Mucosa of gallbladder (tissue), 1 donor: Measurements from ENCODE around the gene RESF1. TPM values are rescaled to one million over a fixed set of nuclear protein-coding genes. Genes with fewer than 3 reads are reported as not detected.
A peak's percentile ranks its signal among the peaks of the same experiment; 100 is the strongest.

Experiments
- DNase-seq: peaks from one replicate; pipeline ENCODE4 v3.0.0-alpha.2; 2020; ENCODE audit warnings: low spot score
- total RNA-seq: library from RNA; stranded (reverse); gene quantifications from one replicate; pipeline ENCODE4 v1.2.1, GENCODE V29; 2021
- donor health status: DM: no; HTN: no; CAD: no.

RESF1 gene, protein sequence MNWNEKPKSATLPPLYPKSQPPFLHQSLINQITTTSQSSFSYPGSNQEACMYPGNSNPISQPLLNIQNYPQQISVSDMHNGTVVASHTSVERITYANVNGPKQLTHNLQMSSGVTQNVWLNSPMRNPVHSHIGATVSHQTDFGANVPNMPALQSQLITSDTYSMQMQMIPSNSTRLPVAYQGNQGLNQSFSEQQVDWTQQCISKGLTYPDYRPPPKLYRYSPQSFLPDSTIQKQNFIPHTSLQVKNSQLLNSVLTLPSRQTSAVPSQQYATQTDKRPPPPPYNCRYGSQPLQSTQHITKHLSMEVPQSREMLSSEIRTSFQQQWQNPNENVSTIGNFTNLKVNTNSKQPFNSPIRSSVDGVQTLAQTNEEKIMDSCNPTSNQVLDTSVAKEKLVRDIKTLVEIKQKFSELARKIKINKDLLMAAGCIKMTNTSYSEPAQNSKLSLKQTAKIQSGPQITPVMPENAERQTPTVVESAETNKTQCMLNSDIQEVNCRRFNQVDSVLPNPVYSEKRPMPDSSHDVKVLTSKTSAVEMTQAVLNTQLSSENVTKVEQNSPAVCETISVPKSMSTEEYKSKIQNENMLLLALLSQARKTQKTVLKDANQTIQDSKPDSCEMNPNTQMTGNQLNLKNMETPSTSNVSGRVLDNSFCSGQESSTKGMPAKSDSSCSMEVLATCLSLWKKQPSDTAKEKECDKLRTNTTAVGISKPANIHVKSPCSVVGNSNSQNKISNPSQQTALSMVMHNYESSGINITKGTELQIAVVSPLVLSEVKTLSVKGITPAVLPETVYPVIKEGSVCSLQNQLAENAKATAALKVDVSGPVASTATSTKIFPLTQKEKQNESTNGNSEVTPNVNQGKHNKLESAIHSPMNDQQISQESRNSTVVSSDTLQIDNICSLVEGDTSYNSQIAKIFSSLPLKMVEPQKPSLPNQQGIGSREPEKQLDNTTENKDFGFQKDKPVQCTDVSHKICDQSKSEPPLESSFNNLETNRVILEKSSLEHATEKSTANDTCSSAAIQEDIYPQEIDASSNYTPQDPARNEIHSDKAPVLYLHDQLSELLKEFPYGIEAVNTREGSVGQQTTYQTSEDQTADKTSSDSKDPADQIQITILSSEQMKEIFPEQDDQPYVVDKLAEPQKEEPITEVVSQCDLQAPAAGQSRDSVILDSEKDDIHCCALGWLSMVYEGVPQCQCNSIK (N-terminal part only)
- 66.1 TPM for total RNA-seq

DNA sequence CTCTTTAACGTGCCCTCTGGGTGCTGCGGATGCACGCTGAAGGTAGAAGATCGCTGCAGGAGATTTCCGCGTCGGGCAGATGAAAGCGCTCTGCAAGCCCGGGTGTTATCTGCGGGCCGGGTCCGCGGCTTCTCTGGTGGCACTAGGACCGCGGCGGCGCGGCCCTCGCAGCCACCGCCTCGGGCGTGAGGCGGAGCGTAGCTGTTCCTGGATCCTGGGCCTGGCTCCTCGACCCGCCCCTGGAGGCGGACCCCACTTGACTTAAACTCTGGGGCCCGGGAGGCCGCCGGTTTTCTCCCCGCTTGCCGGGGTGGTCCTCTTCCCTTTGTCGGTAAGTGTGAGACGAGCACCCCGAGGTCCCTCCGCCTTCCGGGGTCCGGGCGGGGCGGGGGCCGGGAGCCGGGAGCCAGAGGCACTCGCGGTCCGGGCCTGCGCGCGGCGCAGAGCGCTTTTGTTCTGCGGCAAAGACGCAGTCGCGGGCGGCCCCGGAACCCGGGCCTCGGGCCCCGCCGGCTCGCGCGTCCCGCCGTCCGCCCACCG, at the start of gene RESF1:
Gene RESF1 (plus strand): TSS at position 255 of the 540 bp plus-strand sequence. CDS start 21,541 bp downstream, outside the sequence.
- DNase-seq = peak; percentile 93

DNA sequence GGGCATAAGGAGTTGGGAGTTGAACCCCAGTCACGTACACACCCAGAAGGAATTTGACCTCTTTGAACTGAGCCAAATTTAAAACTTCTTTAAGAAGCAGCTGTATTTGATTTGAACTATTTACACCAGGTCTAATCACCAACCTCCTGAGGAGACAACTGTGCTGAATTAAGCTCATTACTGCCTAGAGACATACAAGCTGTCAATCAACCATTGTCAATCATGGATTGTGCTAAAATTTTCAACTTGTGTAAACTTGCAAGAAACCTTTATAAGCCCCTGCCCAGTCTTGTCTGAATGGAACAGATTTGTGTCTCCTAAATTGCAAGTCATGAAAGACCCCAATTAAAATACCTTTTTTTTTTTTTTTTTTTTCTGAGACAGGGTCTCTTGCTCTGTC, 44.3 kb upstream of the RESF1 start:
- DNase-seq = no peak

DNA sequence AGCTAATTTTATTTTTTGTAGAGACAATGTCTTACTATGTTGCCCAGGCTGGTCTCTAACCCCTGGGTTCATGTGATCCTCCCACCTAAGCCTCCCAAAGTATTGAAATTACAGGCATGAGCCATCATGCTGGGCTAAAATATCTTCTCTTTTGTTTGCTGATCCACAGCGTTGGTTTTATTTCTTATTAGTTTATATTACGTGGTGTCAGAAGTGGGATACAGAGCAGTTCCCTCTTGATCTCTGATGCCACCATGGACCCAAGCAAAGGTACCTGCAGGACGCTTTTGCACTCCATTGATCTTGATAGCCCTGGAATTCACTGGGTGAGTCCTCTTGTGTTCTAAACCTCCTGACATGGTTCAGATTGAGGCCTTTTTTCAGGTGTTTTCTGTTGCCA, 43.8 kb upstream of the RESF1 start:
- DNase-seq = no peak

- no peak for DNase-seq
Observed at GRCh38 chr12:31922341-31923062, 36.7 kb upstream of the RESF1 start.

DNA sequence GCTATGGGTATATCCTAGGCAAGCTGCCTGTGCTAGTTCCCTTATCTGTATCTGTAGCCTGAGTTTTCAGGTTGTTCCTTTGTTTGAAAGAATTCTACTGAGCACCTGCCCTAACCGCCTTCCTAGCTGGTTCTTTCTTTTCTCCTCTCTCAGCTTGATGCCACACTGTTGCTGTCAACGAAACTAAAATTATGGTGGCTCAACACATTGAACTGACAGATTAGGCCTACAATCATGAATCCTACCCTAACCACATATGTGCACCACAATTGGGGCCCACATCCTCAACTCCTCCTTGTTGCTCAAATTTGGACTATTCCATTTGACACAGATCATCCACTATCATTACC, 36.2 kb upstream of the RESF1 start:
- DNase-seq = no peak

- DNase-seq = no peak
Observed at GRCh38 chr12:31928246-31929026, 30.8 kb upstream of the RESF1 start.

GRCh38 chr12:31929027-31929526, 30.1 kb upstream of the RESF1 start:
- no peak for DNase-seq

GRCh38 chr12:31931796-31932715, 27.2 kb upstream of the RESF1 start:
- DNase-seq = no peak

DNA sequence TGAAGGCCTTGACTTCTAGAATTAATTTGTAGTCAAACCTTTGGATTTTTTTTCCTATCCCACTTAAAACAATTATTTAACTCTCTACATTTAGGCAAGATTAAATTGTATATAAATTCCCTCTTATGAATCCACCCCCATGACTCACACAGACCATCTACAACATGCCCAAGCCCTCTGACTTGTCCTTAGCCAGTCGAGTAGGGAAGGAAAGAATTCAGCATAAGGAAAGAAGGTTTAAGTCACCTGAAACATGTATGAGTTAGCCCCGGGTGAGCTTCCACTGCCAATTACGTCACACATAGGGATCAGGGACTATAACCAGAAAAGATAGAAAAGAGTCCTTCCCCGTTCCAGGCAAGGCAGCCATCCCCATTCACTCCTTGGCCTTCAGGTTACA, 14.9 kb upstream of the RESF1 start:
- DNase-seq = no peak

- DNase-seq = no peak
Observed at GRCh38 chr12:31947971-31948370, 11.2 kb upstream of the RESF1 start.

GRCh38 chr12:31948697-31949359, 10.4 kb upstream of the RESF1 start:
- peak; percentile 80 for DNase-seq

DNA sequence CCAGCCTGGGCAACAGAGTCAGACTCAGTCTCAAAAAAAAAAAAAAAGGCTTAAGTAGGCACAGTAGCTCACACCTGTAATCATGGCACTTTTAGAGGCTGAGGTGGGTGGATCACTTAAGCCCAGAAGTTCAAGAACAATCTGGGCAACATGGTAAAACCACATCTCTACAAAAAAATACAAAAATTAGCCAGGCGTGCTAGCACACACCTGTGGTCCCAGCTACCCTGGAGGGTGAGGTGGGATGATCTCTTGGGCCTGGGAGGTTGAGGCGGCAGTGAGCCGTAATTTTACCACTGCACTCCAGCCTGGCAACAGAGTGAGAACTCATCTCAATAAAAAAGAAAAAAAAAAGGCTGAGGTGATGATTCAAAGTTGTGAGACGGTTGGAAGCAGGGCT, 9.1 kb upstream of the RESF1 start:
- no peak for DNase-seq

DNA sequence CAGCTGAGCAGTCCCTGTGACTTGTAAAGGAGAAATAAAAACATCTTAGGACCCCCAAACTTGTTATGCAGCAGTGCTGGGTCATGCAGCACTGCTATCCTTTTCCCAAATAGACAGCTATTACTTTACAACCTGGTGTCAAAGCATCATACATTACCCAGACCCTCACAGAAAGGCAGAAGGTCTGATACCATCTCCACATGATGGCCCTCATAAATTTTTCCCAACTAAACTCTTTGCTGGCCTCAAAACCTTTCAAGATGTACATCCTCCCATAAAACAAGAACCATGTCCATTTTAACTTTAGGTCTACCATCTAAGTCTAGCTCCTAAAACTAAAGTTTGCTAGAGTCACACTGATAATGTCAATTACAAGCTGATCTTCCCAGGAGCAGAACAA, 8.7 kb upstream of the RESF1 start:
- DNase-seq = no peak

- DNase-seq = no peak
Observed at GRCh38 chr12:31951008-31951407, 8.2 kb upstream of the RESF1 start.

DNA sequence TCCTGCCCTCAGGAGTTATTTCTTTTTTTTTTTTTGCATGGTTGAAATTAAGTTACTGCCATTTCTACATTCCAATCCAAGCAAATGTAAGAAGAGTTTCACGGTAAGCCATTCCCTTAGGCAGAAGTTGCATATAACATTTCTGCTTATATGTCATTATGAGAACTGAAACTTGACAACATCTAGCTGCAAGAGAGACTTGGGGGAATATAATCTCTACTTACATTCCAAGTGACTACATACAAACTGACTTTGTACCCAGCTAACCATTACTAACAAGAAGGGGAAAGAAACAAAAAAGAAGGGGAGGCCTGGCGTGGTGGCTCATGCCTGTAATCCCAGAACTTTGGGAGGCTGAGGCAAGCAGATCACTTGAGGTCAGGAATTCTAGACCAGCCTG, 7.3 kb upstream of the RESF1 start:
- DNase-seq = no peak

DNA sequence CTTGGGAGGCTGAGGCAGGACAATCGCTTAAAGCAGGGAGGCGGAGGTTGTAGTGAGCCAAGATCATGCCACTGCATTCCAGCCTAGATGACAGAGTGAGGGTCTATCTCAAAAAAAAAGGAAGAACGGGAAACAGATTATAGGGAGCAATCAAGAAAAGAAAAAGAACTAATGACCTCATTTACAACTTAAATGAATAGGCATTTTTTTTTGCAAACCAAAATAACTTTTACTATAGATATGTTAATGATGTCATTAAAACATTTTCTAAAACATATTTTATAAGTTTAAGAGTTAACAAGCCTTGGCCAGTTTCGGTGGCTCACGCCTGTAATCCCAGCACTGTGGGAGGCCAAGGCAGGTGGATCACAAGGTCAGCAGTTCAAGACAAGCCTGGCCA, 6.8 kb upstream of the RESF1 start:
- DNase-seq = no peak

DNA sequence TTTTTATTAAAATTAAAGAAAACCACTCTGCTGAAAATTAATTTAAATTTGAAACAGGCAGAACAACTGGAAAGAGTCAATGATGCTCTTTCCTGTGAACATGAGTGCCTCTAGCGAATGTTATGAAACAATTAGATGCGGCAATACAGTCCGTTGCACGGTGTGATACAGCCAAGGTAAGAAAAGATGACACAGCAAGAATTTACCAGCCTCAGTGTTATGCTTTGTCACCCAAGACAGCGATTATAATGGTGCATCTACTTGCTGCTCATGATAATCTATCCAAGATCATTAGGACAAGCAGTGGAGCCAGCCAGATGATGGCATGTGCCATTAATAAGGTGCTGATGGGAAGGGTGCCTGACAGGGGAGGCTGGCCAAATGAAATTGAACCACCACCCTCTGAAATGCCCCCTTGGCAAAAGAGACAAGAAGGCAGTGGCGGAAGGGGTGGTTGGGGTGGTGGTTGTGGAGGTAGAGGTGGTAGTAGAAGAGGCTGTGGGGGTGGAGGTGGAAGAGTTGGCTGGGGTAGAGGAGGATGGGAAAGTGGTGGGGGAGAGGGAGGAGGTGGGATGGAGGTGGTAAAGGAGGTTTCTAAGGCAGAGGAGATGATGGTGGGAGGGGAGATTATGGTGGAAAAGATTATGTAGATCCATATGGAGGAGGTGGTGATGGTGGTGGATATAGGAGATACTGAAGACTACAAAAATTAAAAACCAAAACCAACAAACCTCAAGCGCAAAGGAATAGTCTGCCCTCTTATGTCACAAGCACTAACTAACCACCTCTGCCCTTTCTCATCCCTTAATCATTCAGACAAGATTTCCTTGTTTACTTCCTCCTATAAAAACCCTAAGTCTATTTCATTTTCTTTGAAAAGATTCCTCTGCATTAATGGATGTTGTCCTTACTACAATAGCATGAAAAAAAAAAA, 4.0 kb upstream of the RESF1 start:
- DNase-seq = no peak
